Activated T-cell treated with anti-CD3 and anti-CD28 coated beads for 48 hours (primary cell): Measurements from ENCODE around the gene CRTC1.
"Not testable (repeated sequence)": the region's sequence is repeated elsewhere in the genome, so short reads cannot be mapped to it uniquely, and the experiment has no call there.

ENCODE experiments used
- DNase-seq: peaks from one replicate; pipeline ENCODE4 v3.0.0-alpha.2; 2020; ENCODE audit warnings: low read depth

CRTC1 gene

DNA sequence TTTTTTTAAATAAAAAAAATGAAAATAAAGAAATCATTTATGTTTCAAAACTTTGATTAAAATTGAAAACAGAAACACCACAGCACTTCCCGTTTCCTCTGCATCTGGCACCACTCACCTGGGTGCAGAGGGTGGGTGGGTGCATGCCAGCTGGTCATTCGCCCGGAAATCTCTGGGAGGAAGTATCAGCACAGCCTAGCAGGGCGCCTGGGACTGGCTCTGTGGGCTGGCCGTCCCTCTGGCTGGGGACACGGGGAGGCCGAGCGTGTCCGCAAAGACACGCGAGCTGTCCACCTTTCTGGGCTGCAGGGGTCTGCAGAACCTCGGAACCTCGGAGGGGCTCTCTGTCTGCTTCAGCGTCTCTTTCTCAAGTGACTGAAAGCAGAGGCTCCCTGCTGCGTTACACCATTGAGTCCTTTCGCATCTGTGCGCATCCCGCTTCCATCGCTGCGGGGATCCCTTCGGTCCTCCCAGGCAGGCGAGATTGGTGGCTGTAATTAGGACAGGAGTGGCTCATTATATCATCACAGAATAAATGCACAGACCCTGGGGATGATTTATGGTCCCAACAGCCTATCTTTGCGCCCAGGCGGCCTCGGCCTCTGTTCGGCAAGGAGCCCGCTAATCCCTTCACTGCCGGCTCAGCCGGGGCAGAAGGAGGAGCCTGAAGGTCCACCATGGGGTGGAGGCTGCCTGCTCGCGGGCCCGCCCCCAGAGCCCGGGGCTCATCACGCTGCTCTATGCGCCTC is 17.2 kb downstream of the CRTC1 start:
- peak; percentile 63 for DNase-seq

DNA sequence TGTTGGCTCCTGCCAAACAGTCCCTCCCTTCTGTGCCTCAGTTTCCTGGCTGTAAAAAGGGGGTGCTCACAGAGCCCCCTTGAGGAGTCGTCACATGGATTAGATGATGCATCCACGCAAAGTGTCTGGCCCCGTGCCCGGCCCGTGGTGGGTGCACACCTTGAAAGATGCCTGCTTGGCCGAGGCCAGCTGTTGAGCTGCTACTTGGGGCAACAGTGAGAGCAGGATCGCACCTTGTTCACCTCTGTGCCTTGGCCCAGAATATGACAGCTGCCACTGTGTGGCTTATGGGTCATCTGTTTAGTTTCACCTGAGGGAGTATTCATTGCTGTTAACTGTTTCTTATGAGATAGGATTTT is 17.7 kb downstream of the CRTC1 start:
- no peak for DNase-seq

DNA sequence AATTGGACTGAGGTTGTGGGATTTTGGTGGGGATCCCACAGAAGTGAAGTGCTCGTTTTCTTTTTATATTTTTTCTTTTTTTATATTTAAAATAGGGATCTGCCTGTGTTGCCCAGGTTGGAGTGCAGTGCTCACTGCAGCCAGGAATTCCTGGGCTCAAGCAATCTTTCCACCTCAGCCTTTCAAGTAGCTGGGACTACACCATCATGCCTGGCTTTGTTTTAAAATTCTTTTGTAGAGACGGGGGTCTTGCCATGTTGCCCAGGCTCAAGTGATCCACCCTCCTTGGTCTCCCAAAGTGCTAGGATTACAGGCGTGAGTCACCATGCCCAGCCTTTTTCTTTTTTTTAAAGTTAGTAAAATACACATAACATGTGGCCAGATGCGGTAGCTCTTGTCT is 20.6 kb downstream of the CRTC1 start:
- no peak for DNase-seq

GRCh38 chr19:18704971-18705370 is 21.5 kb downstream of the CRTC1 start:
- no peak for DNase-seq

- DNase-seq, result no peak
Measured at GRCh38 chr19:18708452-18709231, 25.2 kb downstream of the CRTC1 start.

DNA sequence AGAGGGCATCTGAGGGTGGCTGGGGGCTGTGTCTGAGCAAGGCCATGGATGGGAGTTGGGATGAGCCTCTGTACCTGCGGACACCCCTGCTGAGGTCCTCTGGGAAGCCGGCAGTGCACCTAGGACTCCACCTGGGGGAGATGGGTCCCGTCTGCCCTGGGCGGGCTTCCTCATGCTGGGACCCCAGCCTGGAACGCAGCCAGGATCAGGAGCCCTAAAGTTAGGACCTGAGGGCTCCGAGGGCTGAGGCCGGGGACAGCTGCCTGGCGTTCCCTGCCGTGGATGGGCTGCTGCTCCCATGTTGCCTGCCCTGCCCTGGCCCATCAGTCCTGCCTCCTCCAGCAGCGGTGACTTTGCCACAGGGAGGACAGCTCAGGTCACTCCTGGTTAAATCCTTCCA is 26.1 kb downstream of the CRTC1 start:
- DNase-seq, result no peak

DNA sequence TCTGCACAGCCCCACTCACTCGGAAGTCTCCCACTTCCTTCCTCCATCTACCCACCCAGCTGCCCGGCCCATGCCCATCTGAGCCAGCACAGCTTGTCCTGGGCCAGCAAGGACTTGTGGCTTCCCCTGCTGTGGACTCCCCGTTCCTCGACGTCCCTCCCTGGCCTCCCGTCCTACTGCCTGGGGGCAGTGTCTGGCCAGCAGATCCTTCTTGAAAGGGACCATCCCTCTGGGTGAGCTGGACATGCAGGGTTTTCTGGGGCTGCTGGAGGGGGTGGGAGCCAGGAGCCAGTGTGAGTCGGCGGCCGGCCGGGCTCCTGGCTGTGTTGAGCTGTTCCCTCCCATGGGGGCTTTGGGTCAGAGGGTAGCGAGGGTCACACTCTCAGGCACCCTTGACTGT is 26.7 kb downstream of the CRTC1 start:
- DNase-seq, result no peak

DNA sequence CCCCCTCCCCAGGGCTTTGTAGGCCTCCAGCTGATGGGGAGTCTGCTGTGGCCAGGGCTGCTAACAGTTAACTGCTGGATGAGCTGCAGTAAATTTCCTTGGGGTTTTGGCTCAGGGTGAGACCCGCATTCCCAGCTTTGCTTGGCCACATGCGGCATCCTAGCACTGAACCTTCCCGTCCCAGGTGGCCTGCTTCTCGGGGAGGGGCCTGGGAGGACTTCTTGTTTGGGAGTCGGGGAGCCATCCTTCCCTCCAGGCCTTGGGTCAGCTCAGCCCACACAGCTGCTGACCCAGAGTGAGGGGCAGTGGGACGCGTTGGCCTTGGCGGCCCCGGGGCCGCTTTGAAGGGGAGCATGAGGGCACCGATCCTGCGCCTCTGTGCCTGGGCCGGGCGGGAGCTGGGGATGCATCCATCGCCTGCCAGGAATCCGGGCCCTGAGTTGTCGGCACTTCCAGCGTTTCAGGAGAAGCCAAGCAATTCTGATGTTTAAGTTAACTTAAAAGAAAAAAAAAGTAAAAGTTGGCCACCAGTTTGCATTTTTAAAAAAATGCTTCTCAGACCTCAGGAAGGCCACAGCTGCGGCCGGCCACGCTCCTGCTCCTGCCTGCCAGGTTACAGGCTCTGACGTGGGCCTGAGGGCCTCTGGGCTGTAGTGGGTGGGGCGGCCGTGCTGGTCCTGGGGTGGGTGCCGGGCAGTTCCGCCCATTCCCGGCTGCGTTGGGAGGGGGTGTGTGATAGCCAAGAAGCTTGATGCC is 27.7 kb downstream of the CRTC1 start:
- DNase-seq, result no peak

GRCh38 chr19:18711893-18712292 is 28.4 kb downstream of the CRTC1 start:
- no peak for DNase-seq

- no peak for DNase-seq
Measured at GRCh38 chr19:18712981-18713380, 29.5 kb downstream of the CRTC1 start.

DNA sequence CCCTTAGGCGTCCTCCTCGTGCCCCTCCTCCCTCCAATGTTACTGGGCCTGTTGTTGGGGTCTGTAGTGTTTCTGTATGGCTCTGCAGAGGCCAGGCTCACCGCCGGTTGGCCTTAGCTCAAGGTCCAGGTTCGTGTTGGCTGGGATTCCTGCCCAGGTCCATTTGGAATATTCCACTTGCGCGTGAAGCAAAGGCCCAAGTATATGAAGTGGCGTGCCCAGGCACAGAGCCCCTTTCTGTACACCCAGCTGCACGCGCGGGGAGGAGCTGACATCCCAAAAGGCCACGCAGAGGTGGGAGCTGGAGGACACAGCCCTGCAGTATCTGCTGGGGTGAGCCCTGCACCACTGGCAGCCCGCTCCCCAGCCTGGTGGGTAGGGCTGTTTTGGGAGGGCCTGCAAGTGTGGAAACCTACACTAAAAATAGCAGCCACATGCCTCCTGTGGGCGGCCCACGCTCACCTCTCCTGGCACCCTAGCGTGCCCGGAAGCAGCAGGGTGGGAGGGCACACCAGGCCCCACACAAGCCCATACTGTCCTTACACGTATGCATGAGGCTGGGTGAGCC is 30.2 kb downstream of the CRTC1 start:
- no peak for DNase-seq

DNA sequence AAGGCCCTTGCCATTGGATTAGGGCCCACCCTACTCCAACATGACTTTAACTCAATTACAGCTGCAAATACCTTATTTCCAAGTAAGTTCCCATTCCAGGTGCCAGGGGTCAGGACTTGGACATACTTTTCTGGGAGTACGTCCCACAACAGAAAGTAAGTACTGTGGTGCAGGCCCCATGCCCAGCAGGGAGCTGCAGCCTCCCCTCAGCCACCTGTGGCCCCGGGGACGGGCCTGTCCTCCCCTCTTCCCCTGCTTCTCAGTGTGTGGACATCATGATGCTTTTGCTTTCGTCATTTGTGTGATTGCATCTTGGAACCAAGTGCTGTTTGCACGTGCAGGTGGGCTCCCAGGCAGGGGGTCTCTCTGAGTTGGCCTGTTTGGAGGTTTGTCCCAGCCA is 31.9 kb downstream of the CRTC1 start:
- DNase-seq, result no peak

DNA sequence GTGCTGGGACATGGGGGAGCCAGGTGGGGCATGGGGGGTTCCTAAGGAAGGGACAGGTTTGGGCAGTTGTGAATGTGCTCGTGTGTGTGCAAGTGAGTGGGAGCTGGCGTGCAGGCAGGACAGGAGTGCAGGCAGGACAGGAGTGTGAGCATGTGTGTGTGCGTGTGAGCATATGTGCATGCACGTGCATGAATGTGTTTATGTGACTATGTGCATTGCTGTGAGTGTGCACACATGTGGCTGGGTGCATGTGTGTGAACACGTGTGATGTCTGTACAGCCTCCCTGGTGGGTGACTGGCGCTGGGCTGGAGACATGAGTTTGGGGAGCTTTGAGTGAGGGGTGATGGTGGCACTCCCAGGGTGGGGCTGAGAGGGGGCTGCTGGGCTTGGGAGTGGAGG is 33.4 kb downstream of the CRTC1 start:
- no peak for DNase-seq

DNA sequence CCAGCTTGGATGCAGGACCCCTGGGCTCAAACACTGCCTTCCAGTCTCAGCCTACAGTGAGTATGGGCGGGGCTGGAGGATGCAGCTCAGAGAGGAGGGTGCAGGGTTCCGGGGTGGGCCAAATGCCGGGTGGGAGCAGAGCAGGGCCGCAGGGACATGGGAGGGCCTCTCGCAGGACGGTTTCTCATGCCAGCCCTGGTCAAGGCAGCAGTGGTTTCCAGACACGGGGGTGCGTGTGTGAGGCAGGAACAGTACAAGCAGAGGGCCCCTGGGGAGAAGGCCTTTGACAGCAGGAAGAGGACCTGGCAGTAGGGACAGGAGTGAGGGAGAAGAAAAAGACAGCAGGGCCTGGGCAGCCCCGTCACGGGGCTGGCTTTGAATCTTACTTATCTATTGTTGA is 34.1 kb downstream of the CRTC1 start:
- DNase-seq, result no peak

- no peak for DNase-seq
Measured at GRCh38 chr19:18718015-18718526, 34.6 kb downstream of the CRTC1 start.

GRCh38 chr19:18718846-18719458 is 35.5 kb downstream of the CRTC1 start:
- no peak for DNase-seq

DNA sequence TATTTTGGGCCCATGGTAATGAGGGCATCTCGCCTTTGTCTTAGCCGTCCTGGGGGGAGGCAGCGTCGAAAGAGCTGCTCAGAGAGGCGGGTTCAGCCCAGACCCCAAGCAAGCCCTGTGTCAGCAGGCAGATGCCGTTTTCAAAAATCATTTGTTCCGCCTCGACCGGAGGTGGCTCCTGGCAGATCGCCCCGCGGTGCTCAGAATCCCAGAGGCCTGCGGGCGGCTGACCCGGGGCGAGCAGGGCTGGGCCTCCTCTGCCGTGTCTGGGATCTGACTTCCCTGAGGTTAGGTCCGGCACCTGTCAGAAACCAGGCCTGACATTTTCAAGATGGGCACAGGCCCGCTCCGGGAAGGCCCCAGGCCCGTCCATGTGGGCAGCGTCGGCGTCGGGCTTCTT is 36.1 kb downstream of the CRTC1 start:
- DNase-seq, result no peak

DNA sequence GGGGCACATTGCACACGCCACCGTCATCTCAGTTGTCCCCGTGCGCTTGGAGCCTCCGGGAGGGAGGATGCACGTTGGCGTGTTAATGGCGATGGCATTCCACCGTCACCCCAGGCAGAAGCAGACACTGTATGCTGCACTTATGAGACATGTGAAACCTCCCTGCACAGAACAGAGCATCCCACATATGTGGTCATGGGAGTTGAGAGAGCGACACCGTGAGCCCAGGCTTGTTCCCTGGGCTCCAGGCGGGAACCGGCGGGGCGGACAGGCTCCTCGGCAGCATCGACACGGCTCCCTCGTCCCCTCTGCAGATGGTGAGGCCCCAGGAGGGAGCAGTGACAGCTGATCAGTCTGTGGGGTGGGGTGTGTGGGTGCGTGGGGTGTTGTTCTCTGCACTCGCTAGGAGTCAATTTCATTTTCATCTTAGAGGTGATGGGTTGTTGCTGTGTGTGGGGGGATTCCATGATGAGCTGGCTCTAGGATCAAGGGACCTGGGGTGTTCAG is 40.4 kb downstream of the CRTC1 start:
- no peak for DNase-seq

- DNase-seq, result no peak
Measured at GRCh38 chr19:18725841-18726770, 42.6 kb downstream of the CRTC1 start.

GRCh38 chr19:18726846-18727245 is 43.4 kb downstream of the CRTC1 start:
- no peak for DNase-seq

DNA sequence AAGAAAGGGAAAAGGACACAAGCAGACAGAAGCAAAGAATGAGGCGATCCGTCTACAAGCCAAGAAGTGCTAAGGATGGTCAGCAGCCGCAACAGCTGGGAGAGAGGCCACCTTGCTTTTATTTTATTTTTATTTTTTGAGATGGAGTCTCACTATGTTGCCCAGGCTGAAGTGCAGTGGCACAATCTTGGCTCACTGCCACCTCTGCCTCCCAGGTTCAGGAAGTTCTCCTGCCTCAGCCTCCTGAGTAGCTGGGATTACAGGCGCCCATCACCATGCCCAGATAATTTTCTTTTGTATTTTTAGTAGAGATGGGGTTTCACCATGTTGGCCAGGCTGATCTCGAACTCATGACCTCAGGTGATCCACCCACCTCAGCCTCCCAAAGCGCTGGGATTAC is 44.1 kb downstream of the CRTC1 start:
- DNase-seq, result not testable (repeated sequence)
